AG10803 (cell line): ENCODE measurements around the gene SPEM1.
A peak's percentile ranks its signal among the peaks of the same experiment; 100 is the strongest.

Experiments
- DNase-seq: peaks from one replicate; pipeline ENCODE4 v3.0.0; 2010; ENCODE audit warnings: low read depth
- H3K4me3 ChIP-seq: 2 replicates; pipeline ENCODE4 v1.5.1; 2011; ENCODE audit warnings: mild to moderate bottlenecking, low read length, control low read depth
- TF ChIP-seq, protein P1 (sequence below): conservative IDR thresholded peaks from 2 replicates; pipeline ENCODE4 v1.5.1; 2011; ENCODE audit warnings: mild to moderate bottlenecking, low read length, control low read depth, inconsistent platforms

SPEM1 gene

DNA sequence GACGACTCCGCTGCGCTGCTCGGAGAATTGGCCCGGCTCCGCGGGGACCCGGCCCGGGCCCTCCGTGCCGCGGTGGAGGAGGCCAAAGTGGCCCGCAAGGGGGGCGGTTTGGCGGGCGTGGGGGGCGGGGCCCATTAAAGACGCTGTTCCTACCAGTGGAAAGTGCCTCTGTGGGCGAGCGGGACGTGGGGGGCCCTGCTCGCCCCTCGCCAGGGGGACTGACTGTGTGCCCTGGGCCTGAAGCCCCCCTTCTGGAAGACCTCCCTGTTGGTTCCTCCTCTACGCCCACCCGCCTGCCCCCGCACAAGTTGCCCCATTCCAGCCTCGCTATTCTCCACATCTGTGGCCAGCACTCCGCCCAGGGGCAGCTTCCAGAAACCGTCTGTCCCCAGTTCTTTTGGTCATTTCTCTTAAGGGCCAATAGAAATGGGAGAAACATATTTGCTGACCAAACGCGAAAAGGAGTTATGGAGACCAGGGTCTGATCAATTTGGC is 17.3 kb downstream of the SPEM1 start:
- TF ChIP-seq, protein P1, sequence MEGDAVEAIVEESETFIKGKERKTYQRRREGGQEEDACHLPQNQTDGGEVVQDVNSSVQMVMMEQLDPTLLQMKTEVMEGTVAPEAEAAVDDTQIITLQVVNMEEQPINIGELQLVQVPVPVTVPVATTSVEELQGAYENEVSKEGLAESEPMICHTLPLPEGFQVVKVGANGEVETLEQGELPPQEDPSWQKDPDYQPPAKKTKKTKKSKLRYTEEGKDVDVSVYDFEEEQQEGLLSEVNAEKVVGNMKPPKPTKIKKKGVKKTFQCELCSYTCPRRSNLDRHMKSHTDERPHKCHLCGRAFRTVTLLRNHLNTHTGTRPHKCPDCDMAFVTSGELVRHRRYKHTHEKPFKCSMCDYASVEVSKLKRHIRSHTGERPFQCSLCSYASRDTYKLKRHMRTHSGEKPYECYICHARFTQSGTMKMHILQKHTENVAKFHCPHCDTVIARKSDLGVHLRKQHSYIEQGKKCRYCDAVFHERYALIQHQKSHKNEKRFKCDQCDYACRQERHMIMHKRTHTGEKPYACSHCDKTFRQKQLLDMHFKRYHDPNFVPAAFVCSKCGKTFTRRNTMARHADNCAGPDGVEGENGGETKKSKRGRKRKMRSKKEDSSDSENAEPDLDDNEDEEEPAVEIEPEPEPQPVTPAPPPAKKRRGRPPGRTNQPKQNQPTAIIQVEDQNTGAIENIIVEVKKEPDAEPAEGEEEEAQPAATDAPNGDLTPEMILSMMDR: no peak
- peak overlapping the region; percentile 44 for H3K4me3 ChIP-seq

DNA sequence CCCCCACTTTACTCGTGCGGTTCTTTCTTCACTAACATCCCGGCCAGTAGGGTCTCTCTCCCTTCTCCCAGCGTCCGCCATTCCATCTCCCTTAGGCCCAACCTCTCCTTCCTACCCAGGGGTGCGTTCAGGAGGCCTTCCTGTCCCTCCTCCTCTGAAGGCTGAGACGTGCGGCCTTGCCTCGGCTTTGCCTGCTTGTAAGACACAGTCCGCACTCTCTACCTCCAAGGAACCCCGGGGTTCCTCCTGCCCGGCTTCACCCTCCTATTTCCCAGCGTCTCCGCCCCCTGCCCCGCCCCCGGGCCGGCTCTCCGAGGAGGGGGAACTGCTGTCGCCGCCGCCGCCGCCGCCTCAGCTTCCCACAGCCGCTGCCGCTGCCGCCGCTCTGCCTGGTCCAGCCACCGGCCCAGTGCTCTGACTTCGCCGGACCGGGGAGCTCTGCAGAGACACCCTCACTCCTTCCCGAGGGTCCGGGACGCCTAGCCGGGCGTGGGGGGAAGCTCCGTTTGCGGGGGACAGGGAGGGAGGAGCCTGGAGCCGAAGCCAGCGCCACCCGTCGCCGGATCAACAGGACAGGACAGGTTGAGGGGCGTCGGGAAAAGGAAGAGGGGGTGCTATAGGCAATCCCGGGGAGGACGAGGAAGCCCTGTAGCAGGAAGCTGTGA is 18.0 kb downstream of the SPEM1 start:
- H3K4me3 ChIP-seq: peak overlapping the region; percentile 31
- DNase-seq: no peak

More for the DNA sequence above, 17.3 kb downstream of the SPEM1 start:
- no peak for DNase-seq

DNA sequence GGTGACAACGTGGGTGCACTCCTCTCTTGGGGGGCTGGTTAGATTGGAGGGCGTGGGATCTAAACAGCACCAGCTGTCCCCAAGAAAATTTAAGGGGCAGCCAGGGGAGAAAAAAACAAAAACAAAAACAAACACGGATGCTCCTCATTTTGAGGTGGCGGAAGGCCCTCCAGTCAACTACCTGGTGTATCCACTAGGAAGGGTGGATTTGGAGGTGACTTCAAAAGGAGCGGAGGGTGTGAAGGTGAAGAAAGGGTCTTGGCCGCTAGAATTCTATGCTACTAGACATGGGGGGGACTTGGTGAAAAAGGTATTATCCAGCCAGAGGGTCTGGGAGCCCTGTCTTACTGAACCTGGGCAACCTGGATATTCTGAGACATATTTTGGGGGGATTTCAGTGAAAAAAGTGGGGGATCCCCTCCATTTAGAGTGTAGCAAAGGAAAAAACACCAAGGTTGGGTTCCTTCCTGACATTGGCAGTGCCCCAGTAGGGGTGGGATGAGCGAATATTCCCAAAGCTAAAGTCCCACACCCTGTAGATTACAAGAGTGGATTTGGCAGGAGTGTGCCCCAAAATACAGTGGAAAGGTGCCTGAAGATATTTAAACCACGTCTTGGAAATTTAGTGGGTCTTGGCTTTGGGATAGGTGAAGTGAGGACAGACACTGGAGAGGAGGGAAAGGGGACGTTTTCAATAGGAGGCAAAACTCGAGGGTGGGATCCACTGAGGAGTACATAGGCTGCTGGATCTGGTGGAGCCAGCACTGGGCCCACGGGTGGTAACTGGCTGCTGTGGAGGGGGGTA is 18.7 kb downstream of the SPEM1 start:
- H3K4me3 ChIP-seq: no peak overlapping the region; the same call in 1 of the 2 replicates
- DNase-seq: no peak
- TF ChIP-seq, protein P1: no peak

More for the DNA sequence above, 18.0 kb downstream of the SPEM1 start:
- TF ChIP-seq, protein P1: no peak

DNA sequence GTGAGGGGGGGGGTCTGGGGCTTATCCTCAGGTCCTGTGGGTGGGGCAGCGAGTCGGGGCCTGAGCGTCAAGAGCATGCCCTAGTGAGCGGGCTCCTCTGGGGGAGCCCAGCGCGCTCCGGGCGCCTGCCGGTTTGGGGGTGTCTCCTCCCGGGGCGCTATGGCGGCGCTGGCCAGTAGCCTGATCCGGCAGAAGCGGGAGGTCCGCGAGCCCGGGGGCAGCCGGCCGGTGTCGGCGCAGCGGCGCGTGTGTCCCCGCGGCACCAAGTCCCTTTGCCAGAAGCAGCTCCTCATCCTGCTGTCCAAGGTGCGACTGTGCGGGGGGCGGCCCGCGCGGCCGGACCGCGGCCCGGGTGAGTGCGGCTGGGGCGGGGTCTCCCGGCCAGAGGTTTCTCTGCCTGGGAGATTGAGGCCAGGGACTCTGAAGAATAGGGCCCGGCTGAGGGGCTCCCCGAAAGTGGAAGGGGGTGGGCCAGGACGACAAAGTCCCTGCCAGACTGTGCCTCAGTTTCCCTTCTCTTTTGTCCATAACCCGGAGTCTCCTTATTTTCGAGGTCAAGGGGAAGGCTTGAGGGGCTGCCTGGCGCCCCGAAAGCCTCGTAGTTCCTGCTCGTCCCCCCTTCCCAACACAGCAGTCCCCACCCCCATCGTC is 19.5 kb downstream of the SPEM1 start, which contains the start of gene FGF11:
FGF11 (plus strand) TSS at position 51 of the 651 bp plus-strand sequence; CDS start at position 160, 109 bp downstream.
- TF ChIP-seq, protein P1: no peak
- peak within 1 kb of the TSS; percentile 52 for H3K4me3 ChIP-seq
- no peak for DNase-seq

DNA sequence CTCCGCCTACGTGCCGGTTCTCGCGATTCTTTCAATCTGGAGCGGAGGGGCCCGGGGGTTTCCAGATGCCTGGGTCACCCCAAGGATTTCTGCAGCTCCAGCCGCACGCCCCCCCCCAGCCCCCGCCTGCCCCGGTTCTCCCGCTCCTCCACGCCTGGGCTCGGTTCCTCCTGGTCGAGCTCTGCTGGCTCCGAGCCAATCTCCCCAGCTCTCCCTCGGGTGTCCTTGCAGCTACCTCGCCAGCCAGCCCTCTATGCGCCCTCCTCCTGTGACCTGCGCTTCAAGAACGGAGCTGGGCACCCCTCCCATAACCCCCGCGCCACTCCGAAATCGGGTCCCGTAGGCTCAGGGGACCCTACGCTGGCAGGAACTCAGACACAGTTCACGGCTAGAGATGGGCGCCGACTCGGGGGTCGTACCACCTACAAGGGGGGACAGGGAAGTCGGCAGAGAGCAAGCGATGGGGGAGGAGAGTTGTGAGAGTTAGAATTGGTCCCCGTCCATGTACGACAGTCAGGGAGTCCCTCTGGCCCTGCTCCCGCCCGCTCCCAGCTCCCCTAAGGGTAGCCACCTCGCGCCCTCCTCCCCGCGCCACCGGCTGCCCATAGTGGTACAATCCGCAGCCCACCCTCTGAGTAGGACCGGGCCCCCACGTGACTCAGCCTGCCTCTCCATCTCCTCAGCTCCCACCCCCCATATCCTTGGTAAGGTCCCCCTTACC is 20.1 kb downstream of the SPEM1 start:
- TF ChIP-seq, protein P1: no peak
- peak overlapping the region; percentile 52 for H3K4me3 ChIP-seq
- DNase-seq: no peak

DNA sequence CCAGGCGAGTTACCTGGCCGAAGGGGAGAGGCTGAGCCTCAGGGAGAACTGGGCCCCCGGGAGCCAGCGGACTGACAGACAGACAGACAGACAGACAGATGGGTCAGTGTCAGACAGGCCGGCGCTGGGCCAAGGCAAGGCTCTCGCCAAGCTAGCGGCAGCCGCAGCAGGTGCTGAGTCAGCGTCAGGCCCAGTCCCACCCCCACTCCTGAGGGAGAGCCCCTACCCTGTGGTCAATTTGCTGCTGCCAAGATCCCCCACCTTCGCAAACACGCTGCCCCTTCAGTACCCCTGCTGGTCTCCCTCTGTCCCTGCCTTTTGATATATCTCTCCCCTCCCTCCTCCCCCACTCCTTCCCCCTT is 20.7 kb downstream of the SPEM1 start:
- H3K4me3 ChIP-seq: no peak overlapping the region
- TF ChIP-seq, protein P1: peak; percentile 8; the same call in 1 of the 2 replicates
- DNase-seq: no peak
